HepG2 (cell line): ENCODE data around the gene FBXL7.

Experiments
- ELF4 ChIP-seq: sonication (generic); formaldehyde crosslinking; IDR thresholded peaks from 2 replicates; pipeline ENCODE4 v1.5.0; 2020; ENCODE audit warnings: missing genetic modification reagents, mild to moderate bottlenecking, moderate library complexity, borderline replicate concordance
- NFKB2 ChIP-seq: sonication (generic); formaldehyde crosslinking; IDR thresholded peaks from 2 replicates; pipeline ENCODE4 v1.4.0; 2020; ENCODE audit warnings: missing genetic modification reagents, borderline replicate concordance
- ZNF558 ChIP-seq: sonication (generic); formaldehyde crosslinking; IDR thresholded peaks from 2 replicates; pipeline ENCODE4 v1.9.0; 2022; ENCODE audit warnings: mild to moderate bottlenecking, missing genetic modification reagents, borderline replicate concordance
- ZNF670 ChIP-seq: sonication (generic); formaldehyde crosslinking; IDR thresholded peaks from 2 replicates; pipeline ENCODE4 v1.8.0; 2022; ENCODE audit warnings: mild to moderate bottlenecking, missing genetic modification reagents, borderline replicate concordance
- TF ChIP-seq, protein P1 (sequence below): sonication (generic); formaldehyde crosslinking; IDR thresholded peaks from 2 replicates; pipeline ENCODE4 v1.5.0; 2020; ENCODE audit warnings: mild to moderate bottlenecking, missing genetic modification reagents, moderate library complexity

DNA sequence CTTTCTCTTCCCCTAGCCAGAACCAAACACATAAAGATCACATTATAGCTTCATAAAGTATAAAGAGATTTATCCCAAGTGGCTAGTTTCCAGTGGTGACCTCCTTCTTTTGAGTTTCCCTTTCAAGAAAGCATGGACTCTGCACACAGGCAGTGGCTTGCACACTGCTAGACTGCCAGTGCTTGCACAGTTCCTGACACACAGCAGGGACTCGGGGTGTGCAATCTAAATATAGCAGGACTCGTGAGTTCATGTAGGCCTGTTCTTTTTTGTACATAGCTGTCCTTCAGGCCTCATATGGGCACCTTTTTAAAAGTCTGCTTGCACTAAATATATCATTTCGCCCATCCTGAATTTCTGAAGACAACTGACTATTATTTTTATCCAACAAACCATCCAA, 308.6 kb downstream of the FBXL7 start:
- TF ChIP-seq ZNF558 (CRISPR knock-in tag), result no peak
- TF ChIP-seq ZNF670 (CRISPR knock-in tag), result no peak
- no peak for TF ChIP-seq NFKB2
- TF ChIP-seq ELF4 (CRISPR knock-in tag), result no peak
- TF ChIP-seq, protein P1, sequence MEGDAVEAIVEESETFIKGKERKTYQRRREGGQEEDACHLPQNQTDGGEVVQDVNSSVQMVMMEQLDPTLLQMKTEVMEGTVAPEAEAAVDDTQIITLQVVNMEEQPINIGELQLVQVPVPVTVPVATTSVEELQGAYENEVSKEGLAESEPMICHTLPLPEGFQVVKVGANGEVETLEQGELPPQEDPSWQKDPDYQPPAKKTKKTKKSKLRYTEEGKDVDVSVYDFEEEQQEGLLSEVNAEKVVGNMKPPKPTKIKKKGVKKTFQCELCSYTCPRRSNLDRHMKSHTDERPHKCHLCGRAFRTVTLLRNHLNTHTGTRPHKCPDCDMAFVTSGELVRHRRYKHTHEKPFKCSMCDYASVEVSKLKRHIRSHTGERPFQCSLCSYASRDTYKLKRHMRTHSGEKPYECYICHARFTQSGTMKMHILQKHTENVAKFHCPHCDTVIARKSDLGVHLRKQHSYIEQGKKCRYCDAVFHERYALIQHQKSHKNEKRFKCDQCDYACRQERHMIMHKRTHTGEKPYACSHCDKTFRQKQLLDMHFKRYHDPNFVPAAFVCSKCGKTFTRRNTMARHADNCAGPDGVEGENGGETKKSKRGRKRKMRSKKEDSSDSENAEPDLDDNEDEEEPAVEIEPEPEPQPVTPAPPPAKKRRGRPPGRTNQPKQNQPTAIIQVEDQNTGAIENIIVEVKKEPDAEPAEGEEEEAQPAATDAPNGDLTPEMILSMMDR, result no peak
